Measurements from ENCODE around the gene NOC2L.
"Not testable (repeated sequence)": the region's sequence is repeated elsewhere in the genome, so short reads cannot be mapped to it uniquely, and the experiment has no call there.

The NOC2L gene

GRCh38 chr1:978069-978834 lies 19.2 kb upstream of the NOC2L start:
- Histone ChIP-seq H3K9ac (ENCODE audit: low read depth, low read length) (no peak overlapping the region), H3K9me3 (ENCODE audit: insufficient read depth, low read depth, low read length) (no peaks in the 10 kb centered on the region), H3K36me3 (ENCODE audit: insufficient read depth, low read depth, low read length) (no peaks in the 10 kb centered on the region), H3K4me1 (ENCODE audit: insufficient read depth, low read length) (no peaks in the 10 kb centered on the region), H3K4me3 (ENCODE audit: low read length) (no peak overlapping the region), H3K27me3 (ENCODE audit: insufficient read depth, low read length) (peaks cover 33% of the 10 kb centered on the region), H3K27ac (ENCODE audit: low read length) (no peak overlapping the region)

GRCh38 chr1:976791-977190 lies 17.7 kb upstream of the NOC2L start:
- H3K9ac ChIP-seq (ENCODE audit: low read depth, low read length); H3K4me3 ChIP-seq (ENCODE audit: low read length); H3K27ac ChIP-seq (ENCODE audit: low read length); H3K9me3 ChIP-seq (ENCODE audit: insufficient read depth, low read depth, low read length); H3K36me3 ChIP-seq (ENCODE audit: insufficient read depth, low read depth, low read length); H3K4me1 ChIP-seq (ENCODE audit: insufficient read depth, low read length): not testable (repeated sequence)
- peaks cover 28% of the 10 kb centered on the region for H3K27me3 ChIP-seq (ENCODE audit: insufficient read depth, low read length)

GRCh38 chr1:975896-976683 lies 17.0 kb upstream of the NOC2L start:
- Histone ChIP-seq H3K9ac (ENCODE audit: low read depth, low read length) (no peak overlapping the region), H3K36me3 (ENCODE audit: insufficient read depth, low read depth, low read length) (no peaks in the 10 kb centered on the region), H3K27ac (ENCODE audit: low read length) (no peak overlapping the region), H3K4me3 (ENCODE audit: low read length) (peak overlapping the region; percentile 50; the same call in 1 of the 2 replicates), H3K9me3 (ENCODE audit: insufficient read depth, low read depth, low read length) (no peaks in the 10 kb centered on the region), H3K4me1 (ENCODE audit: insufficient read depth, low read length) (no peaks in the 10 kb centered on the region), H3K27me3 (ENCODE audit: insufficient read depth, low read length) (peaks cover 28% of the 10 kb centered on the region)

GRCh38 chr1:975365-975764 lies 16.3 kb upstream of the NOC2L start:
- H3K27me3 ChIP-seq (ENCODE audit: insufficient read depth, low read length): peaks cover 31% of the 10 kb centered on the region
- H3K4me3 ChIP-seq (ENCODE audit: low read length): no peak overlapping the region
- no peaks in the 10 kb centered on the region for H3K4me1 ChIP-seq (ENCODE audit: insufficient read depth, low read length)
- H3K9ac ChIP-seq (ENCODE audit: low read depth, low read length): no peak overlapping the region
- no peak overlapping the region for H3K27ac ChIP-seq (ENCODE audit: low read length)
- no peaks in the 10 kb centered on the region for H3K36me3 ChIP-seq (ENCODE audit: insufficient read depth, low read depth, low read length)
- no peaks in the 10 kb centered on the region for H3K9me3 ChIP-seq (ENCODE audit: insufficient read depth, low read depth, low read length)

GRCh38 chr1:974687-975328 lies 15.8 kb upstream of the NOC2L start:
- Histone ChIP-seq H3K27me3 (ENCODE audit: insufficient read depth, low read length) (peaks cover 36% of the 10 kb centered on the region), H3K27ac (ENCODE audit: low read length) (no peak overlapping the region)

GRCh38 chr1:974293-974640 lies 15.2 kb upstream of the NOC2L start:
- H3K27me3 ChIP-seq (ENCODE audit: insufficient read depth, low read length): peaks cover 38% of the 10 kb centered on the region
- H3K9me3 ChIP-seq (ENCODE audit: insufficient read depth, low read depth, low read length): no peaks in the 10 kb centered on the region
- no peak overlapping the region for H3K4me3 ChIP-seq (ENCODE audit: low read length)
- no peaks in the 10 kb centered on the region for H3K4me1 ChIP-seq (ENCODE audit: insufficient read depth, low read length)
- no peak overlapping the region for H3K27ac ChIP-seq (ENCODE audit: low read length)
- no peak overlapping the region for H3K9ac ChIP-seq (ENCODE audit: low read depth, low read length)
- H3K36me3 ChIP-seq (ENCODE audit: insufficient read depth, low read depth, low read length): no peaks in the 10 kb centered on the region

More at GRCh38 chr1:974687-975328, 15.8 kb upstream of the NOC2L start:
- Histone ChIP-seq H3K9ac (ENCODE audit: low read depth, low read length) (no peak overlapping the region), H3K9me3 (ENCODE audit: insufficient read depth, low read depth, low read length) (no peaks in the 10 kb centered on the region), H3K4me3 (ENCODE audit: low read length) (no peak overlapping the region), H3K4me1 (ENCODE audit: insufficient read depth, low read length) (no peaks in the 10 kb centered on the region), H3K36me3 (ENCODE audit: insufficient read depth, low read depth, low read length) (no peaks in the 10 kb centered on the region)

- peaks cover 43% of the 10 kb centered on the region for H3K27me3 ChIP-seq (ENCODE audit: insufficient read depth, low read length)
- H3K36me3 ChIP-seq (ENCODE audit: insufficient read depth, low read depth, low read length): no peaks in the 10 kb centered on the region
- H3K9me3 ChIP-seq (ENCODE audit: insufficient read depth, low read depth, low read length): no peaks in the 10 kb centered on the region
- no peak overlapping the region for H3K4me3 ChIP-seq (ENCODE audit: low read length)
- H3K4me1 ChIP-seq (ENCODE audit: insufficient read depth, low read length): no peaks in the 10 kb centered on the region
- H3K9ac ChIP-seq (ENCODE audit: low read depth, low read length): no peak overlapping the region
- H3K27ac ChIP-seq (ENCODE audit: low read length): no peak overlapping the region
These were observed 14.6 kb upstream of the NOC2L start for GRCh38 chr1:973459-974292.

- Histone ChIP-seq H3K9ac (ENCODE audit: low read depth, low read length) (no peak overlapping the region), H3K36me3 (ENCODE audit: insufficient read depth, low read depth, low read length) (no peaks in the 10 kb centered on the region), H3K4me1 (ENCODE audit: insufficient read depth, low read length) (no peaks in the 10 kb centered on the region), H3K4me3 (ENCODE audit: low read length) (no peak overlapping the region), H3K27me3 (ENCODE audit: insufficient read depth, low read length) (peaks cover 51% of the 10 kb centered on the region), H3K27ac (ENCODE audit: low read length) (no peak overlapping the region), H3K9me3 (ENCODE audit: insufficient read depth, low read depth, low read length) (no peaks in the 10 kb centered on the region)
These were observed 13.8 kb upstream of the NOC2L start for GRCh38 chr1:972726-973458.

- Histone ChIP-seq H3K27ac (ENCODE audit: low read length) (no peak overlapping the region), H3K27me3 (ENCODE audit: insufficient read depth, low read length) (peaks cover 61% of the 10 kb centered on the region), H3K36me3 (ENCODE audit: insufficient read depth, low read depth, low read length) (no peaks in the 10 kb centered on the region), H3K9me3 (ENCODE audit: insufficient read depth, low read depth, low read length) (no peaks in the 10 kb centered on the region), H3K9ac (ENCODE audit: low read depth, low read length) (no peak overlapping the region), H3K4me1 (ENCODE audit: insufficient read depth, low read length) (no peaks in the 10 kb centered on the region), H3K4me3 (ENCODE audit: low read length) (no peak overlapping the region)
These were observed 12.9 kb upstream of the NOC2L start for GRCh38 chr1:971751-972506.

GRCh38 chr1:970973-971730 lies 12.1 kb upstream of the NOC2L start:
- Histone ChIP-seq H3K27me3 (ENCODE audit: insufficient read depth, low read length) (peaks cover 69% of the 10 kb centered on the region), H3K4me1 (ENCODE audit: insufficient read depth, low read length) (no peaks in the 10 kb centered on the region)

More at GRCh38 chr1:970973-971730, 12.1 kb upstream of the NOC2L start:
- no peaks in the 10 kb centered on the region for H3K9me3 ChIP-seq (ENCODE audit: insufficient read depth, low read depth, low read length)
- no peaks in the 10 kb centered on the region for H3K36me3 ChIP-seq (ENCODE audit: insufficient read depth, low read depth, low read length)
- no peak overlapping the region for H3K4me3 ChIP-seq (ENCODE audit: low read length)
- no peak overlapping the region for H3K9ac ChIP-seq (ENCODE audit: low read depth, low read length)
- H3K27ac ChIP-seq (ENCODE audit: low read length): no peak overlapping the region
